ENCODE results near the gene COL6A1.
"Not testable (repeated sequence)": the region's sequence is repeated elsewhere in the genome, so short reads cannot be mapped to it uniquely, and the experiment has no call there.

The COL6A1 gene

DNA sequence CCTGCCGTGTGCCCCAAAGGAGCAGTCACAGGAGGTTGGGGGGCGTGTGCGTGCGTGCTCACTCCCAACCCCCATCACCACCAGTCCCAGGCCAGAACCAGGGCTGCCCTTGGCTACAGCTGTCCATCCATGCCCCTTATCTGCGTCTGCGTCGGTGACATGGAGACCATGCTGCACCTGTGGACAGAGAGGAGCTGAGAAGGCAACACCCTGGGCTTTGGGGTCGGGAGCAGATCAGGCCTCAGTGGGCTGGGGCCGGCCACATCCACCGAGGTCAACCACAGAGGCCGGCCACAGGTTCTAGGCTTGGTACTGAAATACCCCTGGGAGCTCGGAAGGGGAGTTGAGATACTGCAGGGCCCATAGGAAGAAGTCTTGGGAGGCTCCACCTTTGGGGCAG is 23.5 kb downstream of the COL6A1 start:
- H3K9ac ChIP-seq (ENCODE audit: low read length): no peak overlapping the region
- H3K4me1 ChIP-seq (ENCODE audit: control insufficient read depth, insufficient read depth, low read length): no peaks in the 10 kb centered on the region
- no peaks in the 10 kb centered on the region for H3K27me3 ChIP-seq (ENCODE audit: control insufficient read depth, insufficient read depth, low read length)
- peaks cover 4% of the 10 kb centered on the region for H3K36me3 ChIP-seq (ENCODE audit: control insufficient read depth, insufficient read depth, low read length)
- no peak overlapping the region for H3K4me3 ChIP-seq (ENCODE audit: low read length)
- H3K27ac ChIP-seq (ENCODE audit: low read depth, low read length): peak overlapping the region; percentile 24

- Histone ChIP-seq H3K4me1 (ENCODE audit: control insufficient read depth, insufficient read depth, low read length) (no peaks in the 10 kb centered on the region), H3K27ac (ENCODE audit: low read depth, low read length) (no peak overlapping the region), H3K9ac (ENCODE audit: low read length) (no peak overlapping the region), H3K27me3 (ENCODE audit: control insufficient read depth, insufficient read depth, low read length) (no peaks in the 10 kb centered on the region), H3K4me3 (ENCODE audit: low read length) (no peak overlapping the region), H3K36me3 (ENCODE audit: control insufficient read depth, insufficient read depth, low read length) (peaks cover 4% of the 10 kb centered on the region)
Observed at GRCh38 chr21:46005481-46005881, 23.9 kb downstream of the COL6A1 start.

DNA sequence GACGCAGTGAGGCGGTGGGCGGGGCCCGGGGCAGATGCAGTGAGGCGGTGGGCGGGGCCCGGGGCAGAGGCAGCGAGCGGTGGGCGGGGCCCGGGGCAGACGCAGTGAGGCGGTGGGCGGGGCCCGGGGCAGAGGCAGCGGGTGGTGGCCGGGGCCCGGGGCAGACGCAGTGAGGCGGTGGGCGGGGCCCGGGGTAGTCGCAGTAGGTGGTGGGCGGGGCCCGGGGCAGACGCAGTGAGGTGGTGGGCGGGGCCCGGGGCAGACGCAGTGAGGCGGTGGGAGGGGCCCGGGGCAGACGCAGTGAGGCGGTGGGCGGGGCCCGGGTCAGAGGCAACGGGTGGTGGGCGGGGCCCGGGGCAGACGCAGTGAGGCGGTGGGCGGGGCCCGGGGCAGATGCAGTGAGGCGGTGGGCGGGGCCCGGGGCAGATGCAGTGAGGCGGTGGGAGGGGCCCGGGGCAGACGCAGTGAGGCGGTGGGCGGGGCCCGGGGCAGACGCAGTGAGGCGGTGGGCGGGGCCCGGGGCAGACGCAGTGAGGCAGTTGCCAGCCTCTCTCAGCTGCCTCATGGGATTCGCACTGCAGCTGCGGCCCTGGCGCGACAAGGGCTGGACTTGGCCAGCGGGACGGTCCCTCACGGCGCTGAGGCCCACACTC is 24.4 kb downstream of the COL6A1 start:
- not testable (repeated sequence) for H3K4me3 ChIP-seq (ENCODE audit: low read length); H3K27ac ChIP-seq (ENCODE audit: low read depth, low read length); H3K36me3 ChIP-seq (ENCODE audit: control insufficient read depth, insufficient read depth, low read length)

DNA sequence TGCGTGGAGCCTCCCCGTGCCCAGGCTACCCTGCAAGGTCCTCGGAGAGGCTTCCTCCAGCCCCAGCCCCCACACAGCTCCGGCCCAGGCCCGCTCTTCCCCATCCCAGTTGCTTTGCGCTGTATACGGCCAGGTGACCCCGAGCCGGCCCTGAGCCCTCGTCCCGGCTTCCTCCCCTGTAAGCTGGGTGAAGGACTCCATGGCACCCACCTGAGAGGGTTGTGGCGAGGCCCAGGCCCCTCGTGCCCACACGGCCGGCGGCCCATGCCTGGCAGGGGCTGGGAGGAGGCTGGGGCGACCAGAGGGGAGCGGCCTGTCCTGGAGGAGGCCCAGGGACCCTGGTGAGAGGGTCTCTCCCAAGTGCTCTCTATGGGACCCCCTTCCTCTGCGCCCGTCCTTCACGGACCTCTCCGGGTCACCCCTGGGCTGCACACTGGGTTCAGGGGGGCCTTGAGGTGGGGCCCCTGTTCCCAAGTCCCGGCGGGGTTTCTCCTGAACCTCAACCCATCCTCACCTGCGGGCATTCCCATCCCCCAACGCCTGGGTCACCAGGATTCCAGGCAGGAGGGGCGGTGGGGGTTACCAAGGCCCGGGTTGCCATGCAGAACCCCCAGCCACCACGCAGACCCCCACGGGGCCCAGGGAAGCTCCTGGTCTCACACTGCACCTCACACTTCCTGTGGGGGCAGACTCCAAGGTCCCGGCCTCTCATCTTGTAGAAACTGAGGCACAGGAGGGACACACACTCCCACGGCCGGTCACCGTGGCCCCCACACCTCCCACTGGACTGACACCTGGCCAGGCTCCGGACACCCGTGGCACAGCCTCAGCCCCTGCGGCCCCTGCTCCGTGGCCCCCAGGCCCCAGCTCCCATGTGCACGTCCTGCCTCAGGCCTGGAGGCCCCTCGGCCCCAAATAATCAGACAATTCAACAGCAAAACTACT is 25.2 kb downstream of the COL6A1 start:
- Histone ChIP-seq H3K27ac (ENCODE audit: low read depth, low read length) (no peak overlapping the region), H3K27me3 (ENCODE audit: control insufficient read depth, insufficient read depth, low read length) (no peaks in the 10 kb centered on the region), H3K9ac (ENCODE audit: low read length) (no peak overlapping the region), H3K36me3 (ENCODE audit: control insufficient read depth, insufficient read depth, low read length) (peaks cover 4% of the 10 kb centered on the region), H3K4me3 (ENCODE audit: low read length) (no peak overlapping the region), H3K4me1 (ENCODE audit: control insufficient read depth, insufficient read depth, low read length) (no peaks in the 10 kb centered on the region)

More for the DNA sequence above, 24.4 kb downstream of the COL6A1 start:
- not testable (repeated sequence) for H3K27me3 ChIP-seq (ENCODE audit: control insufficient read depth, insufficient read depth, low read length); H3K9ac ChIP-seq (ENCODE audit: low read length); H3K4me1 ChIP-seq (ENCODE audit: control insufficient read depth, insufficient read depth, low read length)

DNA sequence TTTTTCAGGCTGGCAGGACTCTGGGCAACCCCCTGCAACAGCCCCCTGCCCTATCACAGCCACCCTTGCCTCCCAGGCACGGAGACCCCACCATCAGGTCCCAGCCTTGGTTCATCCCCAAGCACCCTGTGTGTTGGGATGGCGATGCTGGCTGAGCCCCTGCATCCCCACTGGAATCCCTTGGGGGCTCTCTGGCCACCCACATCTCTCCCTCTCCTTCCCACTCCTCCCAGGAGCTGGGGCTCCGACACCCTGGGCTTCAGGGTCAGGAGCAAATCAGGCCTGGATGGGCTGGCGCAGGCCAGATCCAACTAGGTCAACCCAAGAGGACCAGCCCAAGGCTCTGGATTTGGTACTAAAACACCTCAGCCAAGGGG is 25.9 kb downstream of the COL6A1 start:
- H3K4me1 ChIP-seq (ENCODE audit: control insufficient read depth, insufficient read depth, low read length): no peaks in the 10 kb centered on the region
- no peaks in the 10 kb centered on the region for H3K27me3 ChIP-seq (ENCODE audit: control insufficient read depth, insufficient read depth, low read length)
- H3K27ac ChIP-seq (ENCODE audit: low read depth, low read length): no peak overlapping the region
- H3K9ac ChIP-seq (ENCODE audit: low read length): no peak overlapping the region
- no peak overlapping the region for H3K4me3 ChIP-seq (ENCODE audit: low read length)
- H3K36me3 ChIP-seq (ENCODE audit: control insufficient read depth, insufficient read depth, low read length): peaks cover 4% of the 10 kb centered on the region

GRCh38 chr21:46008893-46009621 is 27.5 kb downstream of the COL6A1 start:
- Histone ChIP-seq H3K27ac (ENCODE audit: low read depth, low read length) (no peak overlapping the region), H3K9ac (ENCODE audit: low read length) (no peak overlapping the region), H3K4me3 (ENCODE audit: low read length) (no peak overlapping the region), H3K36me3 (ENCODE audit: control insufficient read depth, insufficient read depth, low read length) (peaks cover 4% of the 10 kb centered on the region), H3K4me1 (ENCODE audit: control insufficient read depth, insufficient read depth, low read length) (no peaks in the 10 kb centered on the region), H3K27me3 (ENCODE audit: control insufficient read depth, insufficient read depth, low read length) (no peaks in the 10 kb centered on the region)

DNA sequence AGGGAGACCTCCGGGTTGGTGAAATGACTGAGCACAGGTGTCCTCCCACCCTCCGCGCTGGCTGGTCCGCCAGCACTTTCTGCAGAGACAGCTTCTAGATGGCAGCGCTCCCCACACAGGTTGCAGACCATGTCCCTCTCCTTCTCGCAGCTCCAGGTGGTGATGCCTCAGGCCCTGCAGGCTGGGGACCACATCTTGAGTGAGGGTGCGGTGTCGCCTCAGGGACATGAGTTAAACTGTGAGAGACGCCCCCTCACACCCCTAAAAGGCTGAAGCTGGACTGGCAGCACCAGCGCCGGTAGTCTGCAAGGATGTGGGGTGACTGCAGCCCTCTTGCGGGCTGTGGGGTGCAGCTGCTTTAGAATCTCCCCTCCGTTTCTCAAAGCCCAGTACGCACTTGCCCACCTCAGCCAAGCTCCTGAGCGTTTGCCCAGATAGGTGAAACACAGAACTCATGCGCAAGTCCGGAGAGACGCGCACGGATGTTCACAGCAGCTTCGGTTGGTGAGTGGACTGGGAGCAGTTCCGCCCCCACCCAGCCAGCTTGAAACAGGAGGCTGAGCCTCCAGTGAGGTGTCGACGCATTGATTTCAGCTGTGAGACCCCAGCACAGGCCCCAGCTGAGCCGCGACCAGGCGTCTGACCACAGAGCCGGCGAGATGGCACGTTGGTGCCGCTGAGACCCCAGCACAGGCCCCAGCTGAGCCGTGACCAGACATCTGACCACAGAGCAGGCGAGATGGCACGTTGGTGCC is 28.6 kb downstream of the COL6A1 start:
- Histone ChIP-seq H3K27ac (ENCODE audit: low read depth, low read length) (no peak overlapping the region), H3K36me3 (ENCODE audit: control insufficient read depth, insufficient read depth, low read length) (no peaks in the 10 kb centered on the region), H3K4me1 (ENCODE audit: control insufficient read depth, insufficient read depth, low read length) (no peaks in the 10 kb centered on the region), H3K4me3 (ENCODE audit: low read length) (no peak overlapping the region), H3K27me3 (ENCODE audit: control insufficient read depth, insufficient read depth, low read length) (no peaks in the 10 kb centered on the region), H3K9ac (ENCODE audit: low read length) (no peak overlapping the region)

GRCh38 chr21:46011267-46011967 is 29.8 kb downstream of the COL6A1 start:
- no peaks in the 10 kb centered on the region for H3K27me3 ChIP-seq (ENCODE audit: control insufficient read depth, insufficient read depth, low read length)
- no peak overlapping the region for H3K9ac ChIP-seq (ENCODE audit: low read length)
- H3K27ac ChIP-seq (ENCODE audit: low read depth, low read length): no peak overlapping the region
- no peaks in the 10 kb centered on the region for H3K36me3 ChIP-seq (ENCODE audit: control insufficient read depth, insufficient read depth, low read length)
- H3K4me1 ChIP-seq (ENCODE audit: control insufficient read depth, insufficient read depth, low read length): no peaks in the 10 kb centered on the region
- H3K4me3 ChIP-seq (ENCODE audit: low read length): no peak overlapping the region

DNA sequence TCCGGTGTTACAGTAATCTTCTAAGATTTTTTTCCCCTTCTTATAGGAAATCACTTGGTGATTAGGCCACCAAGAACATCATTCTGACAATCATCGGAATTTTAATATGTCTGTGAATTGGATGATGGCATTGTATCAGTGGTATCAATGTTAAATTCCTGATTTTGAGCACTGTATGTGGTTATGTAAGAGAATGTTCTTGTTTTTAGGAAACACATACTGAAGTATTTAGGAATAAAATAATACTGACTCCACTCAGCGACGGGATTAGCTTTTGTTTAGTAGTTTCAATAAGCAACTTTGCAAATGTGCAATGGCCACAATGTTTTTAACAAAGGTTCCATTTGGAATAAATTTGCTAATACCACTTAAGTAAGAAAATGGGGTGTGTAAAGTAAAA is 30.6 kb downstream of the COL6A1 start:
- Histone ChIP-seq H3K4me3 (ENCODE audit: low read length) (no peak overlapping the region), H3K36me3 (ENCODE audit: control insufficient read depth, insufficient read depth, low read length) (no peaks in the 10 kb centered on the region), H3K4me1 (ENCODE audit: control insufficient read depth, insufficient read depth, low read length) (no peaks in the 10 kb centered on the region), H3K9ac (ENCODE audit: low read length) (no peak overlapping the region), H3K27me3 (ENCODE audit: control insufficient read depth, insufficient read depth, low read length) (no peaks in the 10 kb centered on the region), H3K27ac (ENCODE audit: low read depth, low read length) (no peak overlapping the region)

- Histone ChIP-seq H3K4me3 (ENCODE audit: low read length) (no peak overlapping the region), H3K27me3 (ENCODE audit: control insufficient read depth, insufficient read depth, low read length) (no peaks in the 10 kb centered on the region), H3K4me1 (ENCODE audit: control insufficient read depth, insufficient read depth, low read length) (peaks cover 4% of the 10 kb centered on the region), H3K36me3 (ENCODE audit: control insufficient read depth, insufficient read depth, low read length) (no peaks in the 10 kb centered on the region), H3K27ac (ENCODE audit: low read depth, low read length) (no peak overlapping the region), H3K9ac (ENCODE audit: low read length) (no peak overlapping the region)
Observed at GRCh38 chr21:46014828-46015227, 33.3 kb downstream of the COL6A1 start.

- H3K27ac ChIP-seq (ENCODE audit: low read depth, low read length): no peak overlapping the region
- H3K36me3 ChIP-seq (ENCODE audit: control insufficient read depth, insufficient read depth, low read length): no peaks in the 10 kb centered on the region
- peaks cover 19% of the 10 kb centered on the region for H3K4me1 ChIP-seq (ENCODE audit: control insufficient read depth, insufficient read depth, low read length)
- H3K9ac ChIP-seq (ENCODE audit: low read length): no peak overlapping the region
- no peaks in the 10 kb centered on the region for H3K27me3 ChIP-seq (ENCODE audit: control insufficient read depth, insufficient read depth, low read length)
- H3K4me3 ChIP-seq (ENCODE audit: low read length): no peak overlapping the region
Observed at GRCh38 chr21:46017148-46017547, 35.6 kb downstream of the COL6A1 start.
